GM12801 (cell line): Measurements from ENCODE around the gene TIMM44.

ENCODE experiments used
- CTCF ChIP-seq: IDR thresholded peaks from one replicate; pipeline ENCODE4 v1.5.1; 2011; ENCODE audit warnings: control low read depth; ENCODE audit not compliant: insufficient read length; ENCODE audit errors: extremely low read depth

TIMM44 gene

GRCh38 chr19:7912697-7913564 lies 30.5 kb downstream of the TIMM44 start:
- TF ChIP-seq CTCF: no peak

- no peak for TF ChIP-seq CTCF
Measured at GRCh38 chr19:7912144-7912696, 31.2 kb downstream of the TIMM44 start.

GRCh38 chr19:7911508-7912143 lies 31.8 kb downstream of the TIMM44 start:
- TF ChIP-seq CTCF: no peak

GRCh38 chr19:7910321-7911161 lies 32.9 kb downstream of the TIMM44 start:
- no peak for TF ChIP-seq CTCF

GRCh38 chr19:7909471-7910067 lies 33.9 kb downstream of the TIMM44 start:
- no peak for TF ChIP-seq CTCF

- no peak for TF ChIP-seq CTCF
Measured at GRCh38 chr19:7908742-7909461, 34.6 kb downstream of the TIMM44 start.
